Measurements from ENCODE around the gene WDR72. TPM values are rescaled to one million over a fixed set of nuclear protein-coding genes. Genes with fewer than 3 reads are reported as not detected.

The WDR72 gene
- total and polyA plus RNA-seq, 4 experiments from 2014 or later, result not detected

GRCh38 chr15:53665930-53666329, 93.5 kb downstream of the WDR72 start:
- no peaks in the 10 kb centered on the region for H3K36me3 ChIP-seq (ENCODE audit: insufficient read depth, low read length)
- Mint-ChIP-seq H3K9me3 (no peaks in the 10 kb centered on the region), H3K27me3 (no peaks in the 10 kb centered on the region), H3K4me3 (no peak overlapping the region), H3K27ac (no peak overlapping the region), H3K4me1 (no peaks in the 10 kb centered on the region), H3K36me3 (no peaks in the 10 kb centered on the region)
- no peak for DNase-seq
- H3K27ac ChIP-seq (ENCODE audit: low read depth, low read length), result no peak overlapping the region
- ChIA-PET POLR2A (ENCODE audit: partially characterized antibody) (no interaction called here), CTCF (ENCODE audit: partially characterized antibody) (no interaction called here)
- no peaks in the 10 kb centered on the region for H3K27me3 ChIP-seq (ENCODE audit: insufficient read depth, low read length)
- H3K4me3 ChIP-seq (ENCODE audit: low read length in 2 of 2), result no peak overlapping the region
- intact Hi-C loops (cut with micrococcal nuclease), result no loop called here
- H3K9me3 ChIP-seq (ENCODE audit: control insufficient read depth in 1 of 2, low read length in 2 of 2), result no peaks in the 10 kb centered on the region
- H3K4me1 ChIP-seq (ENCODE audit: insufficient read depth, low read length), result no peaks in the 10 kb centered on the region

- no peaks in the 10 kb centered on the region for H3K36me3 Mint-ChIP-seq
- Histone ChIP-seq H3K4me1 (ENCODE audit: insufficient read depth, low read length) (no peaks in the 10 kb centered on the region), H3K9me3 (ENCODE audit: control insufficient read depth in 1 of 2, low read length in 2 of 2) (no peaks in the 10 kb centered on the region), H3K36me3 (ENCODE audit: insufficient read depth, low read length) (no peaks in the 10 kb centered on the region), H3K27me3 (ENCODE audit: insufficient read depth, low read length) (no peaks in the 10 kb centered on the region), H3K27ac (ENCODE audit: low read depth, low read length) (no peak overlapping the region), H3K4me3 (ENCODE audit: low read length in 2 of 2) (no peak overlapping the region)
- POLR2A ChIA-PET (ENCODE audit: partially characterized antibody), result no interaction called here
- no peak overlapping the region for H3K4me3 Mint-ChIP-seq
- no peaks in the 10 kb centered on the region for H3K9me3 Mint-ChIP-seq
- H3K27ac Mint-ChIP-seq, result no peak overlapping the region
- no peaks in the 10 kb centered on the region for H3K27me3 Mint-ChIP-seq
- H3K4me1 Mint-ChIP-seq, result no peaks in the 10 kb centered on the region
- DNase-seq, result no peak
- CTCF ChIA-PET (ENCODE audit: partially characterized antibody), result no interaction called here
- intact Hi-C loops (cut with micrococcal nuclease), result no loop called here
Observed at GRCh38 chr15:53658827-53659555, 100.5 kb downstream of the WDR72 start.

DNA sequence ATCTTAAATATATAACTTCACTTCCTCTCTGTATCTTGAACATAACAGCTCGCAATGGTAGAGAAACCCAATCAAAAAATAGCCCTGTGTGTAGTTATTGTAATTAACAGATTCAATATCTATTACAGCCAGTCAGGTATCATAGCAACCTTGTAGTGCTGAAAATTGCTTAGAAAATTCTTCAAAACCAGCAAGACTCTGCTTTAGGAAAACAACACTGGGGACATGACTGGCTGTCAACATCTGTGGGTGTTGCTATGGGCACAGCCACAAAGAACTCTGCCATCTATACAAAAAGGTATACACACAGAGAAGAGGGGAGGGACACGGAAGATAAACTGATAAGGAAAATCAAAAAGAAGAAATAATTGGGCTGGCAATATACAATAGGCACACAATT, 101.2 kb downstream of the WDR72 start:
- peaks cover 0 to under 1% of the 10 kb centered on the region in 2 donors for H3K27me3 Mint-ChIP-seq
- POLR2A ChIA-PET (ENCODE audit: partially characterized antibody), result no interaction called here
- H3K9me3 Mint-ChIP-seq, result no peaks in the 10 kb centered on the region
- no peak overlapping the region for H3K4me3 Mint-ChIP-seq
- H3K27ac Mint-ChIP-seq, result no peak overlapping the region
- DNase-seq, result no peak
- intact Hi-C loops (cut with micrococcal nuclease), result no loop called here
- Histone ChIP-seq H3K4me3 (ENCODE audit: low read length in 2 of 2) (no peak overlapping the region), H3K36me3 (ENCODE audit: insufficient read depth, low read length) (no peaks in the 10 kb centered on the region), H3K9me3 (ENCODE audit: control insufficient read depth in 1 of 2, low read length in 2 of 2) (no peaks in the 10 kb centered on the region), H3K27ac (ENCODE audit: low read depth, low read length) (no peak overlapping the region), H3K27me3 (ENCODE audit: insufficient read depth, low read length) (no peaks in the 10 kb centered on the region), H3K4me1 (ENCODE audit: insufficient read depth, low read length) (no peaks in the 10 kb centered on the region)
- CTCF ChIA-PET (ENCODE audit: partially characterized antibody), result no interaction called here
- no peaks in the 10 kb centered on the region for H3K36me3 Mint-ChIP-seq
- no peaks in the 10 kb centered on the region for H3K4me1 Mint-ChIP-seq

GRCh38 chr15:53648934-53649333, 110.5 kb downstream of the WDR72 start:
- H3K27ac Mint-ChIP-seq, result no peak overlapping the region
- no peak overlapping the region for H3K27ac ChIP-seq (ENCODE audit: low read depth, low read length)
- H3K4me3 Mint-ChIP-seq, result no peak overlapping the region
- POLR2A ChIA-PET (ENCODE audit: partially characterized antibody), result no interaction called here
- H3K4me3 ChIP-seq (ENCODE audit: low read length in 2 of 2), result no peak overlapping the region
- CTCF ChIA-PET (ENCODE audit: partially characterized antibody), result no interaction called here
- H3K4me1 ChIP-seq (ENCODE audit: insufficient read depth, low read length), result no peaks in the 10 kb centered on the region
- H3K27me3 Mint-ChIP-seq, result peaks cover 0 to 2% of the 10 kb centered on the region in 2 donors
- no peak for DNase-seq
- H3K9me3 ChIP-seq (ENCODE audit: control insufficient read depth in 1 of 2, low read length in 2 of 2), result no peaks in the 10 kb centered on the region
- intact Hi-C loops (cut with micrococcal nuclease), result no loop called here
- no peaks in the 10 kb centered on the region for H3K4me1 Mint-ChIP-seq
- H3K36me3 Mint-ChIP-seq, result no peaks in the 10 kb centered on the region
- peaks cover 0 to 4% (median 0%) of the 10 kb centered on the region in 8 donors for H3K9me3 Mint-ChIP-seq
- H3K27me3 ChIP-seq (ENCODE audit: insufficient read depth, low read length), result no peaks in the 10 kb centered on the region
- no peaks in the 10 kb centered on the region for H3K36me3 ChIP-seq (ENCODE audit: insufficient read depth, low read length)

GRCh38 chr15:53644660-53645059, 114.8 kb downstream of the WDR72 start:
- Histone ChIP-seq H3K36me3 (ENCODE audit: insufficient read depth, low read length) (no peaks in the 10 kb centered on the region), H3K9me3 (ENCODE audit: control insufficient read depth in 1 of 2, low read length in 2 of 2) (no peaks in the 10 kb centered on the region), H3K27me3 (ENCODE audit: insufficient read depth, low read length) (no peaks in the 10 kb centered on the region), H3K27ac (ENCODE audit: low read depth, low read length) (no peak overlapping the region), H3K4me1 (ENCODE audit: insufficient read depth, low read length) (no peaks in the 10 kb centered on the region), H3K4me3 (ENCODE audit: low read length in 2 of 2) (no peak overlapping the region)
- Mint-ChIP-seq H3K9me3 (peaks cover 0 to 3% (median 0%) of the 10 kb centered on the region in 8 donors), H3K36me3 (no peaks in the 10 kb centered on the region), H3K4me1 (no peaks in the 10 kb centered on the region), H3K27me3 (no peaks in the 10 kb centered on the region), H3K4me3 (no peak overlapping the region), H3K27ac (no peak overlapping the region)
- ChIA-PET POLR2A (ENCODE audit: partially characterized antibody) (no interaction called here), CTCF (ENCODE audit: partially characterized antibody) (no interaction called here)
- intact Hi-C loops (cut with micrococcal nuclease), result no loop called here
- DNase-seq, result no peak

DNA sequence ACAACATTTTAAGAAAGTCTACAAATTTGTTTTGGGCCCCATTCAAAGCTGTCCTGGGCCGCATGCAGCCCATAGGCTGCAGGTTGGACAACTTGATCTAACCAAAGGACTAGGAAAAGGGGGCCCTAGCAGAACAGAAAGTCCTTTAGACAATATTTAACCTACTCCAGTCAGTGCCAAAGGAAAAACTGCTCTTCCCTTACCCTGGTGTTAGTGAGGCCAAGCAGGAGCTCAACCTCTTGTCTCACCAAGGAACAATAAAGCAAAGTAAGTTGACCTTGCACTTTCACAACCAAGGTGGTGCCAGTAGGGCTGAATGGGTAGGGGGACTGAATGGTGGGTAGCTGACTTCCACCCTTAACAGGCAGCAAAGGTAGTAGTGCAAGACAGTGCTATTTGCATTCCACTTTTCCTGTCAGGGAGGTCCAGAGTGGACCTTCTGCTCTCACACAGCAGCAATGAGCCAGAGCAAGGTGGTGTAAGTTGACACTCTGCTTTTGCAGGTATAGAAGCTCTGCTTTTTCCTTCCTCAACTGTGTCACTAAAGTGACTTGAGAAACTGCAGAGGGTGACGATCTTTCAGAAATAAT, 124.9 kb downstream of the WDR72 start:
- intact Hi-C loops (cut with micrococcal nuclease), result no loop called here
- Histone ChIP-seq H3K36me3 (ENCODE audit: insufficient read depth, low read length) (no peaks in the 10 kb centered on the region), H3K9me3 (ENCODE audit: control insufficient read depth in 1 of 2, low read length in 2 of 2) (no peaks in the 10 kb centered on the region), H3K27me3 (ENCODE audit: insufficient read depth, low read length) (no peaks in the 10 kb centered on the region), H3K27ac (ENCODE audit: low read depth, low read length) (no peak overlapping the region), H3K4me1 (ENCODE audit: insufficient read depth, low read length) (no peaks in the 10 kb centered on the region), H3K4me3 (ENCODE audit: low read length in 2 of 2) (no peak overlapping the region)
- POLR2A ChIA-PET (ENCODE audit: partially characterized antibody), result no interaction called here
- no peaks in the 10 kb centered on the region for H3K27me3 Mint-ChIP-seq
- H3K4me3 Mint-ChIP-seq, result no peak overlapping the region
- H3K4me1 Mint-ChIP-seq, result no peaks in the 10 kb centered on the region
- peaks cover 0 to 17% (median 9%) of the 10 kb centered on the region in 8 donors for H3K9me3 Mint-ChIP-seq
- H3K36me3 Mint-ChIP-seq, result no peaks in the 10 kb centered on the region
- DNase-seq, result no peak
- no peak overlapping the region for H3K27ac Mint-ChIP-seq
- CTCF ChIA-PET (ENCODE audit: partially characterized antibody), result no interaction called here

DNA sequence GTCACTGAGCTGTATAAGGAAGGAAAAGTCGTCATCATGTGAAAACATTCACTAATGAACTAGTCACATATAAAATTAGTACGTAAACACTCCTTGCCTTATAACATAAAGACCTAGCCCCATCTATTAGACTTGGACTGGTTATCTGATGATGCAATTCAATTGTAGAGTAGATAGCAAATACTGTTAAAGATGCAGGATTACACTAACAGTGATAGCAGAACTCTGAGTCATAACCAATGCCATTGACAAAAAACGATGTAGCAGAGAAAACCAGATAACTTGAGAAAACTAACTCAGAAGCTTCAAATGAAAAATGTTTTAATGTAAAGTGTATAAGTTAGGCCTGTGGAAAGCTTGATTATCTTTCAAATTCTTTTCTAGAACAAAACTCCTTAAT, 132.2 kb downstream of the WDR72 start:
- no peaks in the 10 kb centered on the region for H3K4me1 ChIP-seq (ENCODE audit: insufficient read depth, low read length)
- no peak overlapping the region for H3K4me3 ChIP-seq (ENCODE audit: low read length in 2 of 2)
- intact Hi-C loops (cut with micrococcal nuclease), result no loop called here
- POLR2A ChIA-PET (ENCODE audit: partially characterized antibody), result no interaction called here
- no peak for DNase-seq
- H3K36me3 Mint-ChIP-seq, result no peaks in the 10 kb centered on the region
- H3K27ac Mint-ChIP-seq, result no peak overlapping the region
- CTCF ChIA-PET (ENCODE audit: partially characterized antibody), result no interaction called here
- H3K4me3 Mint-ChIP-seq, result no peak overlapping the region
- peaks cover 0 to 11% (median 5%) of the 10 kb centered on the region in 8 donors for H3K9me3 Mint-ChIP-seq
- no peaks in the 10 kb centered on the region for H3K9me3 ChIP-seq (ENCODE audit: control insufficient read depth in 1 of 2, low read length in 2 of 2)
- H3K36me3 ChIP-seq (ENCODE audit: insufficient read depth, low read length), result no peaks in the 10 kb centered on the region
- H3K27ac ChIP-seq (ENCODE audit: low read depth, low read length), result no peak overlapping the region
- H3K4me1 Mint-ChIP-seq, result no peaks in the 10 kb centered on the region
- peaks cover 0 to 1% of the 10 kb centered on the region in 2 donors for H3K27me3 Mint-ChIP-seq
- H3K27me3 ChIP-seq (ENCODE audit: insufficient read depth, low read length), result no peaks in the 10 kb centered on the region
